Stomach (tissue), 4 donors: Measurements from ENCODE around the gene EDARADD.
"Not testable (repeated sequence)": the region's sequence is repeated elsewhere in the genome, so short reads cannot be mapped to it uniquely, and the experiment has no call there.

Experiments used
- CTCF ChIP-seq, 7 experiments: fragments of 450-650 bp in 4 of 7; fragments of 200-600 bp in 3 of 7; sonication (generic) in 3 of 7; IDR thresholded peaks; one replicate each; pipeline ENCODE4 v1.5.1; 2016 to 2019; ENCODE audit warnings: antibody characterized with exemption in 7 of 7, control low read depth in 2 of 7, mild to moderate bottlenecking in 1 of 7
- EP300 ChIP-seq: sonication (generic); formaldehyde crosslinking; IDR thresholded peaks from one replicate; pipeline ENCODE4 v1.6.1; 2017; ENCODE audit warnings: antibody characterized with exemption
- POLR2A ChIP-seq, 4 donors: fragments of 450-650 bp; IDR thresholded peaks; one replicate each; pipeline ENCODE4 v1.6.1; 2016; ENCODE audit warnings: antibody characterized with exemption in 4 of 4, control low read depth in 2 of 4, mild to moderate bottlenecking in 1 of 4, moderate library complexity in 1 of 4
- POLR2AphosphoS5 ChIP-seq, 3 donors: sonication (generic); formaldehyde crosslinking; IDR thresholded peaks; one replicate each; pipeline ENCODE4 v1.6.1; 2016; ENCODE audit warnings: antibody characterized with exemption in 3 of 3

- not testable (repeated sequence) for TF ChIP-seq POLR2A (IDR thresholded peaks at IDR 0.05); CTCF (IDR thresholded peaks at IDR 0.05); EP300; POLR2AphosphoS5 (IDR thresholded peaks at IDR 0.05)
Measured at GRCh38 chr1:236489161-236489560, 95.1 kb downstream of the EDARADD start.
